D721Med (cell line): ENCODE data around the gene SKA2.
"Not testable (repeated sequence)": the region's sequence is repeated elsewhere in the genome, so short reads cannot be mapped to it uniquely, and the experiment has no call there.

Experiments
- DNase-seq: peaks from one replicate; pipeline ENCODE4 v3.0.0; 2011; ENCODE audit warnings: low spot score; ENCODE audit not compliant: insufficient read length
- FAIRE-seq: peaks from 2 replicates; lab custom pipeline; 2011; peaks lifted over from hg19 to GRCh38; lab: Jason Lieb, UNC
- TF ChIP-seq, protein P1 (sequence below): IDR thresholded peaks from 2 replicates; pipeline ENCODE4 v1.5.1; 2012; ENCODE audit warnings: mild to moderate bottlenecking, control low read depth; ENCODE audit not compliant: insufficient read depth; ENCODE audit errors: missing control alignments

SKA2 gene

DNA sequence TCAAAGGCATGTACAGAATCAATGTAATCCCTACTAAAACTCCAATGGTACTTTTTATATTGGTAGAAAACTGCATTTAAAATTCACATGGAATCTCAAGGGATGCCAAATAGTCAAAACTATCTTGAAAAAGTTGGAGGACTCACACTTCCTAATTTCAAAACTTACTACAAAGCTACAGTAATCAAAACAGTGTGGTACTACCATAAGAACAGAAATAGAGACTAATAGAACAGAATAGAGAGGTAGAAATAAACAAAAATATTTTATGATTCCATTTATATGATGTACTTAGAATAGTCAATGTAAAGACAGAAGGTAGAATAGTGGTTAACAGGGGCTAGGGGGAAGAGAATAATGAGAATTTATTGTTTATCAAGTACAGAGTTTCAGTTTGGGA, 57.1 kb downstream of the SKA2 start:
- TF ChIP-seq, protein P1, sequence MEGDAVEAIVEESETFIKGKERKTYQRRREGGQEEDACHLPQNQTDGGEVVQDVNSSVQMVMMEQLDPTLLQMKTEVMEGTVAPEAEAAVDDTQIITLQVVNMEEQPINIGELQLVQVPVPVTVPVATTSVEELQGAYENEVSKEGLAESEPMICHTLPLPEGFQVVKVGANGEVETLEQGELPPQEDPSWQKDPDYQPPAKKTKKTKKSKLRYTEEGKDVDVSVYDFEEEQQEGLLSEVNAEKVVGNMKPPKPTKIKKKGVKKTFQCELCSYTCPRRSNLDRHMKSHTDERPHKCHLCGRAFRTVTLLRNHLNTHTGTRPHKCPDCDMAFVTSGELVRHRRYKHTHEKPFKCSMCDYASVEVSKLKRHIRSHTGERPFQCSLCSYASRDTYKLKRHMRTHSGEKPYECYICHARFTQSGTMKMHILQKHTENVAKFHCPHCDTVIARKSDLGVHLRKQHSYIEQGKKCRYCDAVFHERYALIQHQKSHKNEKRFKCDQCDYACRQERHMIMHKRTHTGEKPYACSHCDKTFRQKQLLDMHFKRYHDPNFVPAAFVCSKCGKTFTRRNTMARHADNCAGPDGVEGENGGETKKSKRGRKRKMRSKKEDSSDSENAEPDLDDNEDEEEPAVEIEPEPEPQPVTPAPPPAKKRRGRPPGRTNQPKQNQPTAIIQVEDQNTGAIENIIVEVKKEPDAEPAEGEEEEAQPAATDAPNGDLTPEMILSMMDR, result no peak
- FAIRE-seq (no peak), DNase-seq (no peak)

DNA sequence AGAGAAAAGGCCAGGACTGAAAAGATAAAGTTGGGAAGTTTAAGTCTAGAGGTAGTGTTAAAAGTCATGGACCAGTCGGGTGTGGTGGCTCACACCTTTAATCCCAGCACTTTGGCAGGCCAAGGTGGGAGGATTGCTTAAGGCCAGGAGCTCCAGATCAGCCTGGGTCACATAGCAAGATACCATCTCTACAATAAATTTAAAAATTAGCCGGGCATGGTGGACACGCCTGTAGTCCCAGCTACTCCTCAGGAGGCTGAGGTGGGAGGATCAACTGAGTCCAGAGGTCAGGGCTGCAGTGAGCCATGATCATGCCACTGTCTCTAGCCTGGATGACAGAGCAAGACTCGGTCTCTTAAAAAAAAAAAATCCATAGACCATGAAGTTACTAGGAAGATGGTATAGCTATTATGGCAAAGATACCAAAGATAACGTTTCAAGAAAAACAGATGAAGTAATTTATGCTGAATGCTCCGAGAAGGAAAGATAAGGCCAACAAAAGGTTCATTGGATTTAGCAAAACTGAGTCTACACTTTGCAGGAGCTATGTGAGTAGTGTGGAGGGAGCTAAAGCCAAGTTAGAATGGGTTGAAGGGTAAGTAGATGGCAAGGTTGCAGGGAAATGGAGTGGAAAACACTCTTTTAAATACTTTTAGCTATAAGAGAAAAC, 60.0 kb downstream of the SKA2 start:
- DNase-seq (no peak), FAIRE-seq (no peak)
- TF ChIP-seq, protein P1, result no peak

DNA sequence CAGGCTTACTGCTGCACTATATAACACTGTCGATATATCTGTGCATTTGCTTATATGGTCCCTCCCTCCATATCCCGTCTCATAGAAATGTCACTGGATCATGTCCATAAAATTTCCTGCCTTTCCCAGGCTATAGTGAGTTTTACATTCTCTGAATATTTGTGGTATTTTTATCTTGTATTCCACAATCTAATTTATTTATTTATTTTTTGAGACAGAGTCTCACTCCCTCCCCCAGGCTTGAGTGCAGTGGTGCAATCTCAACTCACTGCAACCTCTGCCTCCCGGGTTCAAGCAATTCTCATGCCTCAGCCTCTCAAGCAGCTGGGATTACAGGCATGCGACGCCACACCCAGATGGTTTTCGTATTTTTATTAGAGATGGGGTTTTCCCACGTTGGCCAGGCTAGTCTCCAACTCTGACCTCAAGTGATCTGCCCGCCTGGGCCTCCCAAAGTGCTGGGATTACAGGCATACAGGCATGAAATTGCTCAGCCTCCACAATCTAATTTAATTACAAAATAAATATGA, 61.2 kb downstream of the SKA2 start:
- DNase-seq (no peak), FAIRE-seq (no peak)
- TF ChIP-seq, protein P1, result no peak

DNA sequence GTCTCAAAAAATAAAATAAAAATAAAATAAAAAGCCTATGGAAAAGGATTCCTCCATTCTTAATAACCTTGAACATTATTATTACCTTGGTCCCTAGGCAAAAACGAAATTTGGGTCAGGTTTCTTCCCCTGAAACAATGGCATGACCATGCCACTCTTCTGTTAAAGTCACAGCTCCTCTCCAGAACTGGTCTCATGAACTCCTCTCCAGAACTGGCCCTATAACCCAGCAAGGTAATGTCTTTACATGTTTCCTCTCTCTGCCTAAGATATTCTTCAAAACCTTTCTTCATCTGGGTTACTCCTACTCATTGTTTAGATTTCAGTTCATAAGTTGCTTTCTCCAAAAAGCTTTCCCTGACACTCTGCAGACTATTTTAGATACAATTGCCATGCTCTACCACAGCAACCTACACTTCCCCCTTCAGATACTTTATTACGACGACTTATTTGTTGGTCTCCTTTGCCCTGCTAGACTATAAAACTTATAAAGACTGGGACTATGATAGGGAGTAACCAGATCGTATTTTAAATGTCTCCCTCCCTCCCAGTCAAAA, 61.8 kb downstream of the SKA2 start:
- no peak for FAIRE-seq
- TF ChIP-seq, protein P1, result no peak
- no peak for DNase-seq

DNA sequence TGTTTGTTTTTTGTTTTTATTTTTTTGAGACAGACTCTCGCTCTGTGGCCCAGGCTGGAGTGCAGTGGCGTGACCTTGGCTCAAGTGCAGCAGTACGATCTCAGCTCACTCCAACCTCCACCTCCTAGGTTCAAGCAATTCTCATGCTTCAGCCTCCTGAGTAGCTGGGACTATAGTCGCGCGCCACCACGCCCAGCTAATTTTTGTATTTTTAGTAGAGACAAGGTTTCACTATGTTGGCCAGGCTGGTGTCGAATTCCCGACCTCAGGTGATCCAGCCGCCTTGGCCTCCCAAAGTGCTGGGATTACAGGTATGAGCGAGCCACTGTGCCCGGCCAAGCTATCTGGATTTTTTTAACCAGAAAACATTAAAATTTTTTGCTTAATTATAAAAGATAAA, 64.4 kb downstream of the SKA2 start:
- not testable (repeated sequence) for FAIRE-seq, DNase-seq

DNA sequence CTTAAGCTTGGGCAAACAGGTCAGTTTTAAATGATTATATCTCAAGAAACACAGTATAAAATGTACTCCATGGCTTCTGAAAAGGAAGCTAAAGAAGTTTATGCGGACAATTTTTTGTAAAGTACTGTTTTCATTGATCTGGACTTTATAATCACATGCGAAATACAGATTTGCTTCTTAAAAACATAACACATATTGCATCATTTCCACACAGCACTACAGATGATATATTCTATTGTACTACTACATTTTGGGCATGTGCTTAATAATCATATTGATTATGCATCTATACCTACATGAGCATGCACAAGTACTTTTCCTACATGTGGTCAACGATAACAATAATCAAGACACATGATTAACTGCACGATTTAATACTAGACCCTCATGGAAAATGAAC, 70.8 kb downstream of the SKA2 start:
- no peak for FAIRE-seq
- TF ChIP-seq, protein P1, result no peak

DNA sequence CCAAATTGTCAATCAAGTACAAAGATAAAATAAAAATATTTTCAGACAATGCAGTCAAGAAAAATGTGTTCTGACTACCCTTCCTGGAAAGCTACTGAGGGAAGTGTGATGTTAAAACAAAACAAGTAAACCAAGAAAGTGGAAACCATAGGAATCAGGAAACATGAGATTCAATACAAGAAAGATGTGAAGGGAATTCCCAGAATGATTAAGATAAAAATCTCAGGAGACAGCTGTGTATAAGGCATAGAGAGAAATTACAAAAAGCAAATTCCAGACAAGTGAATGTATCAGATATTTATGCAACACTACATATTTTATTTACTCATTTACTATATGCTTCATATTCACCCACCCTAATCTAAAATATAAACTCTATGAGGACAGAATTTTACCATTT, 80.5 kb downstream of the SKA2 start:
- FAIRE-seq, result no peak
- TF ChIP-seq, protein P1, result no peak
- DNase-seq, result no peak

More for the DNA sequence above, 70.8 kb downstream of the SKA2 start:
- no peak for DNase-seq
